ENCODE results near the gene SMYD1.

GRCh38 chr2:88085099-88085498 is 17.5 kb downstream of the SMYD1 start:
- no peak for TF ChIP-seq ZFP3 (CRISPR knock-in tag; IDR thresholded peaks at IDR 0.05)
- no peak for TF ChIP-seq PATZ1 (CRISPR knock-in tag; IDR thresholded peaks at IDR 0.05; ENCODE audit: borderline replicate concordance)
- TF ChIP-seq PPARA (CRISPR knock-in tag; IDR thresholded peaks at IDR 0.05; ENCODE audit: borderline replicate concordance): no peak
- TF ChIP-seq POU6F1 (CRISPR knock-in tag; IDR thresholded peaks at IDR 0.05; ENCODE audit: borderline replicate concordance, low read depth): no peak
- TF ChIP-seq TCF4 (CRISPR knock-in tag; IDR thresholded peaks at IDR 0.05; ENCODE audit: borderline replicate concordance): no peak
- TF ChIP-seq ZFP30 (CRISPR knock-in tag; IDR thresholded peaks at IDR 0.05): no peak
- no peak for TF ChIP-seq ZC3H10 (CRISPR knock-in tag; IDR thresholded peaks at IDR 0.05)
- TF ChIP-seq CREB5 (CRISPR knock-in tag; IDR thresholded peaks at IDR 0.05; ENCODE audit: low read depth): no peak
- TF ChIP-seq ISL1 (CRISPR knock-in tag; IDR thresholded peaks at IDR 0.05): no peak
- TF ChIP-seq ZNF70 (CRISPR knock-in tag; IDR thresholded peaks at IDR 0.05): no peak

Measured in SK-N-SH treated with all-trans-retinoic acid at 6 μM for 48 hours (cell line).